ENCODE data around the gene SPECC1.
"Not testable (repeated sequence)": the region's sequence is repeated elsewhere in the genome, so short reads cannot be mapped to it uniquely, and the experiment has no call there.

The SPECC1 gene

GRCh38 chr17:20243524-20243923 lies 234.4 kb downstream of the SPECC1 start:
- no peak for DNase-seq

- no peak for DNase-seq
Measured at GRCh38 chr17:20244671-20245070, 235.5 kb downstream of the SPECC1 start.

- DNase-seq, result no peak
Measured at GRCh38 chr17:20246692-20247091, 237.5 kb downstream of the SPECC1 start.

- DNase-seq, result no peak
Measured at GRCh38 chr17:20253323-20253722, 244.2 kb downstream of the SPECC1 start.

GRCh38 chr17:20254541-20254940 lies 245.4 kb downstream of the SPECC1 start:
- DNase-seq, result no peak

- DNase-seq, result no peak
Measured at GRCh38 chr17:20256144-20256543, 247.0 kb downstream of the SPECC1 start.

GRCh38 chr17:20257008-20257407 lies 247.8 kb downstream of the SPECC1 start:
- no peak for DNase-seq

- no peak for DNase-seq
Measured at GRCh38 chr17:20257798-20258197, 248.6 kb downstream of the SPECC1 start.

- DNase-seq, result no peak
Measured at GRCh38 chr17:20259668-20260067, 250.5 kb downstream of the SPECC1 start.

- DNase-seq, result no peak
Measured at GRCh38 chr17:20260268-20260667, 251.1 kb downstream of the SPECC1 start.

- no peak for DNase-seq
Measured at GRCh38 chr17:20262226-20263114, 253.3 kb downstream of the SPECC1 start.

- not testable (repeated sequence) for DNase-seq
Measured at GRCh38 chr17:20263115-20263433, 253.9 kb downstream of the SPECC1 start.

- DNase-seq, result no peak
Measured at GRCh38 chr17:20263595-20263994, 254.4 kb downstream of the SPECC1 start.

- DNase-seq, result no peak
Measured at GRCh38 chr17:20264996-20265395, 255.8 kb downstream of the SPECC1 start.

GRCh38 chr17:20266806-20267458 lies 257.8 kb downstream of the SPECC1 start:
- DNase-seq, result no peak

- DNase-seq, result peak; percentile 38 to 52
Measured at GRCh38 chr17:20267459-20267842, 258.3 kb downstream of the SPECC1 start.

- DNase-seq, result no peak
Measured at GRCh38 chr17:20270369-20270768, 261.2 kb downstream of the SPECC1 start.

- DNase-seq, result no peak
Measured at GRCh38 chr17:20271011-20271610, 262.0 kb downstream of the SPECC1 start.

- DNase-seq, result no peak
Measured at GRCh38 chr17:20273741-20274500, 264.8 kb downstream of the SPECC1 start.

GRCh38 chr17:20275653-20276052 lies 266.5 kb downstream of the SPECC1 start:
- no peak for DNase-seq

- no peak for DNase-seq
Measured at GRCh38 chr17:20276421-20276820, 267.3 kb downstream of the SPECC1 start.

GRCh38 chr17:20278805-20279204 lies 269.6 kb downstream of the SPECC1 start:
- DNase-seq, result no peak

- no peak for DNase-seq
Measured at GRCh38 chr17:20279631-20280030, 270.5 kb downstream of the SPECC1 start.
